GM23248 (cell line): ENCODE data around the gene PDE4B. TPM values are rescaled to one million over a fixed set of nuclear protein-coding genes. Genes with fewer than 3 reads are reported as not detected.

ENCODE experiments used
- DNase-seq: peaks from one replicate; pipeline ENCODE4 v3.0.0-alpha.2; 2015
- H2AFZ ChIP-seq: fragments of 200-600 bp; sonication (generic); 2 replicates; pipeline ENCODE4 v1.6.1; 2016; ENCODE audit warnings: antibody characterized with exemption
- H3F3A ChIP-seq: fragments of 200-600 bp; sonication (generic); 2 replicates; pipeline ENCODE4 v1.6.1; 2016; ENCODE audit warnings: mild to moderate bottlenecking, antibody characterized with exemption, mixed run types; ENCODE audit not compliant: insufficient read depth
- H3K27ac ChIP-seq: fragments of 200-600 bp; sonication (generic); 2 replicates; pipeline ENCODE4 v1.5.1; 2016; ENCODE audit warnings: mild to moderate bottlenecking
- H3K27me3 ChIP-seq: fragments of 200-600 bp; sonication (generic); replicated peaks from 2 replicates; pipeline ENCODE4 v1.6.1; 2016; ENCODE audit warnings: mild to moderate bottlenecking; ENCODE audit not compliant: insufficient read depth
- H3K36me3 ChIP-seq: fragments of 200-600 bp; sonication (generic); 2 replicates; pipeline ENCODE4 v1.6.1; 2016; ENCODE audit warnings: low read depth, mild to moderate bottlenecking
- H3K4me1 ChIP-seq: fragments of 200-600 bp; sonication (generic); 2 replicates; pipeline ENCODE4 v1.6.1; 2016; ENCODE audit warnings: mild to moderate bottlenecking; ENCODE audit not compliant: insufficient read depth
- H3K4me2 ChIP-seq: fragments of 200-600 bp; sonication (generic); one replicate; pipeline ENCODE4 v1.6.1; 2016; ENCODE audit warnings: mild to moderate bottlenecking; ENCODE audit not compliant: unreplicated experiment
- H3K4me3 ChIP-seq: fragments of 200-600 bp; sonication (generic); 2 replicates; pipeline ENCODE4 v1.5.1; 2016; ENCODE audit warnings: mild to moderate bottlenecking
- H3K79me2 ChIP-seq: fragments of 200-600 bp; sonication (generic); 2 replicates; pipeline ENCODE4 v1.6.1; 2016; ENCODE audit warnings: mild to moderate bottlenecking; ENCODE audit not compliant: insufficient read depth
- H3K9ac ChIP-seq: fragments of 200-600 bp; sonication (generic); 2 replicates; pipeline ENCODE4 v1.6.1; 2016; ENCODE audit warnings: mild to moderate bottlenecking
- H3K9me2 ChIP-seq: fragments of 200-600 bp; sonication (generic); 2 replicates; pipeline ENCODE4 v1.6.1; 2016; ENCODE audit warnings: mixed run types, mild to moderate bottlenecking, moderate library complexity; ENCODE audit not compliant: insufficient read depth
- H3K9me3 ChIP-seq: fragments of 200-600 bp; sonication (generic); one replicate; pipeline ENCODE4 v1.6.1; 2017; ENCODE audit warnings: low read depth
- H4K20me1 ChIP-seq: fragments of 200-600 bp; sonication (generic); 2 replicates; pipeline ENCODE4 v1.6.0; 2016; ENCODE audit not compliant: insufficient read depth
- EZH2 ChIP-seq: fragments of 200-600 bp; sonication (generic); IDR thresholded peaks from 2 replicates; pipeline ENCODE4 v1.6.1; 2018; ENCODE audit warnings: antibody characterized with exemption, mild to moderate bottlenecking; ENCODE audit not compliant: insufficient read depth, poor library complexity, severe bottlenecking
- EZH2phosphoT487 ChIP-seq: fragments of 200-600 bp; sonication (generic); IDR thresholded peaks from 2 replicates; pipeline ENCODE4 v1.6.1; 2018; ENCODE audit warnings: antibody characterized with exemption, moderate library complexity, mild to moderate bottlenecking, low read depth; ENCODE audit not compliant: insufficient read depth
- WGBS, 2 experiments: methylation state at CpG; one replicate each; pipeline ENCODE4 v1.1.6; 2015 to 2017; ENCODE audit warnings: low lambda C conversion rate in 2 of 2, low coverage in 1 of 2; ENCODE audit errors: missing lambda C conversion rate in 2 of 2; 5-methylcytosine and 5-hydroxymethylcytosine counted together
- in situ Hi-C: fragments of 300-500 bp; cut with MboI; formaldehyde crosslinking; loops from 2 replicates; pipeline ENCODE4 v1.15.0; 2020
- polyA plus RNA-seq: library from polyadenylated mRNA; unstranded; fragments of >200 nt; fragmentation: Nextera tagmentation; extraction: Ambion mirVana; gene quantifications from 2 replicates; pipeline ENCODE4 v1.2.1, GENCODE V29; 2016
- total RNA-seq: library from RNA; depleted of rRNA; stranded (reverse); fragments of >200 nt; shearing (Covaris generic); gene quantifications from 2 replicates; pipeline ENCODE4 v1.2.3, GENCODE V29; 2014

Gene PDE4B
- total and polyA plus RNA-seq, 2 experiments from 2014 or later: 19.9 to 36.2 TPM

DNA sequence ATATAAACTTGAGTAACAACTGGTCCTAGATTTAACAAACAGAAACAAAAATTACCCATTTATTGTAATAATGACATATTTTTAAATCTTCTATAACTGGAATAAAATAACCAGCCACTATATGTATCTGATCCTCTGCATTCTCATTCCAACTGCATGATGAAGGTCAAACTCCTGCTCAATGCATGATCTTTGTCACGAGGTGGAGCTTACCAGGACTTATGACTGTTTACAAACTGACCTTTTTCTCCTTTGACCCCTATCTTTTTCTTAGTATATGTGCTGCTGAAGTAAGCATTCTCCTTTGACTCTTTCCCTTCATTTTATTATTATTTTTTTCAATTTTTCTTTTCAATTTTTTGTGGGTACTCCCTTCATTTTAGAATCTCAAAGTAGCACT is 252.2 kb downstream of the PDE4B start:
- no peak overlapping the region for H3K27ac ChIP-seq
- H3K27me3 ChIP-seq: no peaks in the 10 kb centered on the region
- H3K79me2 ChIP-seq: no peaks in the 10 kb centered on the region
- no peak overlapping the region for H3K4me2 ChIP-seq
- H3K36me3 ChIP-seq: no peaks in the 10 kb centered on the region
- WGBS, 2 experiments: 39 to 43% methylated on average over 1 of the region's 1 CpG
- no peaks in the 10 kb centered on the region; the same call in 1 of the 2 replicates for H3K9me2 ChIP-seq
- H3K9ac ChIP-seq: no peak overlapping the region
- H3K4me3 ChIP-seq: no peak overlapping the region
- H2AFZ ChIP-seq: no peak overlapping the region
- in situ Hi-C loops: no loop called here
- H3K9me3 ChIP-seq: no peaks in the 10 kb centered on the region
- no peak for DNase-seq
- peaks cover 17% of the 10 kb centered on the region for H3F3A ChIP-seq
- peaks cover 20% of the 10 kb centered on the region for H3K4me1 ChIP-seq
- no peaks in the 10 kb centered on the region for H4K20me1 ChIP-seq
- TF ChIP-seq EZH2phosphoT487 (no peak), EZH2 (no peak)

DNA sequence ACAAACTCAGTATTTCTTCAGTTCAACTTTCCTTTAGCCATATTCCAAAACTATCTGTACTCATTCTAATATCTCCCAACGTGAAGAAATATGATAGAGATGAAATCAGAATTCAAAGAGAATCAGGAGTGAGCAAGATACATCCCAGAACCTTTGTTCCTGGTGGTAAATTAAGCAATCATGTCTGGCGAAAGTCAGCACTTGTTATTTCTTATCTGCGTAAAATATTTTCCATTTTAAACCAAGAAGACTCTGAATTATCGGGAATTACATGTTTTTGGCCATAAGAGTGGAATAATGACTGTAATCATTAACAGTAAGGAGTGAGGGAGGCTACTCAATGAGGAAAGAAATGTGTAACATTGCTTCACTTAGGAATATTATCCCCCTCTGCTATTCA is 253.7 kb downstream of the PDE4B start:
- Histone ChIP-seq H3K4me2 (no peak overlapping the region), H3K9me2 (no peaks in the 10 kb centered on the region; the same call in 1 of the 2 replicates), H3K4me3 (no peak overlapping the region), H3K27me3 (no peaks in the 10 kb centered on the region), H4K20me1 (no peaks in the 10 kb centered on the region), H3K79me2 (no peaks in the 10 kb centered on the region), H2AFZ (no peak overlapping the region), H3K9ac (no peak overlapping the region), H3K9me3 (no peaks in the 10 kb centered on the region), H3F3A (peaks cover 17% of the 10 kb centered on the region), H3K27ac (no peak overlapping the region), H3K4me1 (peaks cover 20% of the 10 kb centered on the region), H3K36me3 (no peaks in the 10 kb centered on the region)
- WGBS, 2 experiments: 57 to 66% methylated on average over 4 of the region's 4 CpGs
- TF ChIP-seq EZH2 (no peak), EZH2phosphoT487 (no peak)
- in situ Hi-C loops: no loop called here
- no peak for DNase-seq

DNA sequence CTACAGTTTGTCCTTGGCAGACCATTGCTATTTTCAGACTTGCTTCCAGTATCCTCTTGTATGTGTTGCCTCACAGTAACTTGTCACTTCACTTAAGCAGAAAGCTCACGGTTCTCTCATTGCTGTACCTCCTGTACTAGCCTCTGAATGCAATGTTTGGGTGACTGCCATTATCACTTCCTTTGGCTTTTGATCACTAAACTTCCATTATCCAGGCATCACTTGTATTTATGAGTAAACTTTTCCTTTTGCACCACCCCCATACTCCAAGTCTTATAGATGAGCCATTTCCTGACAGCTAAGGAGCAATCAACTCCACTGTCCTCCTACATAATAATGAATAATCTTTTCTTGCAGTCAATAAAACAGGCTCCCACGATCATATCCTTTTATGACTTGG is 255.3 kb downstream of the PDE4B start:
- H3F3A ChIP-seq: peaks cover 17% of the 10 kb centered on the region
- H3K9ac ChIP-seq: no peak overlapping the region
- H3K27me3 ChIP-seq: no peaks in the 10 kb centered on the region
- H4K20me1 ChIP-seq: no peaks in the 10 kb centered on the region
- TF ChIP-seq EZH2phosphoT487 (no peak), EZH2 (no peak)
- no peaks in the 10 kb centered on the region for H3K79me2 ChIP-seq
- H3K9me3 ChIP-seq: no peaks in the 10 kb centered on the region
- no peaks in the 10 kb centered on the region; the same call in 1 of the 2 replicates for H3K9me2 ChIP-seq
- H3K27ac ChIP-seq: peak overlapping the region; percentile 53
- WGBS, 2 experiments: 0 to 3% methylated on average over 2 of the region's 2 CpGs
- H3K4me2 ChIP-seq: peak overlapping the region; percentile 65
- H2AFZ ChIP-seq: no peak overlapping the region
- H3K36me3 ChIP-seq: no peaks in the 10 kb centered on the region
- H3K4me3 ChIP-seq: 0 out of 2 replicates have a peak overlapping the region, but pooled peaks have one; percentile 8
- in situ Hi-C loops: no loop called here
- H3K4me1 ChIP-seq: peaks cover 20% of the 10 kb centered on the region
- peak; percentile 69 for DNase-seq

DNA sequence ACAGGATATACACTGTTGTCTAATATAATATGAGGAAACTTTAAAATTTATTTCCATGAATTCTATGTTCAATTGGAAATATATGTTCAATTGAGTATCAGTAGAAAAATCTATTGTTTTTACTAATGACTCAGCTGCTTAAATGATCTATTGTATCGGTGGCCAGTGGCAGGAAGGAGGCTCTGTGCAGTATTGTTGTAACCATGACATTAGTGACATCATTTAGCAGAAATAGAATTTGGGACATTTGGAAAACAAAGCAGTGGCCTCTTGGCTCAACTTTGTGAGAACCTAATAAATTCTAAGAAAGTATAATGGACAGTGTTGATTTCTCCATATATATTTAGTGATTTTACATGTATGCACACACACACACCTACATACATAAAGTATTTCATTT is 257.4 kb downstream of the PDE4B start:
- Histone ChIP-seq H3K27ac (no peak overlapping the region), H3F3A (peaks cover 17% of the 10 kb centered on the region), H3K4me3 (no peak overlapping the region), H3K9ac (no peak overlapping the region), H3K4me1 (peaks cover 20% of the 10 kb centered on the region), H3K27me3 (no peaks in the 10 kb centered on the region), H3K36me3 (no peaks in the 10 kb centered on the region), H4K20me1 (no peaks in the 10 kb centered on the region), H3K9me3 (no peaks in the 10 kb centered on the region), H3K4me2 (no peak overlapping the region), H3K79me2 (no peaks in the 10 kb centered on the region), H2AFZ (no peak overlapping the region), H3K9me2 (no peaks in the 10 kb centered on the region; the same call in 1 of the 2 replicates)
- no peak for DNase-seq
- TF ChIP-seq EZH2phosphoT487: no peak
- no peak for TF ChIP-seq EZH2
- in situ Hi-C loops: no loop called here
- 21 to 40% methylated on average over 1 of the region's 1 CpG for WGBS, 2 experiments

DNA sequence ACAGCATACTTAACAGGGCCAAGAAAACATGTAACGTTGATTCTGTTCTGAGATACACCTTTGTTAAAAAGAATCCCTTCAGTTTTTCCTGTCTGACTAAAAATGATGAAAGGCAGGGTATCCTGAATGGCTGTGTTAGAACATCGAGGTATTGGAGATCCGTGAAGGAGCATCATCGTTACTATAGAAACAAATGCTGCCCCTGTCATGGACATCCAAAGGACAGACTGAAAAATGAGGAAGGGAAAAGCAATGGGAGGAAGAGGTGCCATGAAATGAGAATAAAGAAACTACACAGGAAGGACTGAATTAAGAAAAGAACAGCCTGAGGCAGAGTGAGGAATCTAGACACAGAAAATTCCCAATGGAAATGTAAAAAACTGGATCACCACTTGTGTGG is 257.9 kb downstream of the PDE4B start:
- Histone ChIP-seq H3K79me2 (no peaks in the 10 kb centered on the region), H3K4me3 (no peak overlapping the region), H3K36me3 (no peaks in the 10 kb centered on the region), H2AFZ (no peak overlapping the region), H3K27ac (no peak overlapping the region), H3K9me3 (no peaks in the 10 kb centered on the region), H3K9ac (no peak overlapping the region), H4K20me1 (no peaks in the 10 kb centered on the region), H3F3A (peaks cover 17% of the 10 kb centered on the region), H3K4me2 (no peak overlapping the region), H3K27me3 (no peaks in the 10 kb centered on the region), H3K9me2 (no peaks in the 10 kb centered on the region; the same call in 1 of the 2 replicates), H3K4me1 (peaks cover 20% of the 10 kb centered on the region)
- no peak for DNase-seq
- 78 to 79% methylated on average over 4 of the region's 4 CpGs for WGBS, 2 experiments
- TF ChIP-seq EZH2 (no peak), EZH2phosphoT487 (no peak)
- in situ Hi-C loops: no loop called here
